Panc1 (cell line): ENCODE results near the gene INPPL1.

Experiments used
- POLR2AphosphoS5 ChIP-seq: IDR thresholded peaks from 2 replicates; pipeline ENCODE4 v1.6.1; 2012; ENCODE audit warnings: mild to moderate bottlenecking, low read depth, low read length, moderate library complexity
- TF ChIP-seq, protein P1 (sequence below): fragments of 450-650 bp; IDR thresholded peaks from 2 replicates; pipeline ENCODE4 v1.5.1; 2017; ENCODE audit warnings: mild to moderate bottlenecking
- TF ChIP-seq, protein P2 (sequence below), 2 experiments: IDR thresholded peaks; 2 replicates each; pipeline ENCODE4 v1.6.1; 2011 to 2012; ENCODE audit warnings: low read depth in 2 of 2, control low read depth in 1 of 2, low read length in 1 of 2, mild to moderate bottlenecking in 1 of 2, moderate library complexity in 1 of 2; ENCODE audit not compliant: insufficient read depth in 1 of 2

- TF ChIP-seq, protein P1, sequence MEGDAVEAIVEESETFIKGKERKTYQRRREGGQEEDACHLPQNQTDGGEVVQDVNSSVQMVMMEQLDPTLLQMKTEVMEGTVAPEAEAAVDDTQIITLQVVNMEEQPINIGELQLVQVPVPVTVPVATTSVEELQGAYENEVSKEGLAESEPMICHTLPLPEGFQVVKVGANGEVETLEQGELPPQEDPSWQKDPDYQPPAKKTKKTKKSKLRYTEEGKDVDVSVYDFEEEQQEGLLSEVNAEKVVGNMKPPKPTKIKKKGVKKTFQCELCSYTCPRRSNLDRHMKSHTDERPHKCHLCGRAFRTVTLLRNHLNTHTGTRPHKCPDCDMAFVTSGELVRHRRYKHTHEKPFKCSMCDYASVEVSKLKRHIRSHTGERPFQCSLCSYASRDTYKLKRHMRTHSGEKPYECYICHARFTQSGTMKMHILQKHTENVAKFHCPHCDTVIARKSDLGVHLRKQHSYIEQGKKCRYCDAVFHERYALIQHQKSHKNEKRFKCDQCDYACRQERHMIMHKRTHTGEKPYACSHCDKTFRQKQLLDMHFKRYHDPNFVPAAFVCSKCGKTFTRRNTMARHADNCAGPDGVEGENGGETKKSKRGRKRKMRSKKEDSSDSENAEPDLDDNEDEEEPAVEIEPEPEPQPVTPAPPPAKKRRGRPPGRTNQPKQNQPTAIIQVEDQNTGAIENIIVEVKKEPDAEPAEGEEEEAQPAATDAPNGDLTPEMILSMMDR, result no peak
- no peak for TF ChIP-seq POLR2AphosphoS5
- TF ChIP-seq, protein P2, sequence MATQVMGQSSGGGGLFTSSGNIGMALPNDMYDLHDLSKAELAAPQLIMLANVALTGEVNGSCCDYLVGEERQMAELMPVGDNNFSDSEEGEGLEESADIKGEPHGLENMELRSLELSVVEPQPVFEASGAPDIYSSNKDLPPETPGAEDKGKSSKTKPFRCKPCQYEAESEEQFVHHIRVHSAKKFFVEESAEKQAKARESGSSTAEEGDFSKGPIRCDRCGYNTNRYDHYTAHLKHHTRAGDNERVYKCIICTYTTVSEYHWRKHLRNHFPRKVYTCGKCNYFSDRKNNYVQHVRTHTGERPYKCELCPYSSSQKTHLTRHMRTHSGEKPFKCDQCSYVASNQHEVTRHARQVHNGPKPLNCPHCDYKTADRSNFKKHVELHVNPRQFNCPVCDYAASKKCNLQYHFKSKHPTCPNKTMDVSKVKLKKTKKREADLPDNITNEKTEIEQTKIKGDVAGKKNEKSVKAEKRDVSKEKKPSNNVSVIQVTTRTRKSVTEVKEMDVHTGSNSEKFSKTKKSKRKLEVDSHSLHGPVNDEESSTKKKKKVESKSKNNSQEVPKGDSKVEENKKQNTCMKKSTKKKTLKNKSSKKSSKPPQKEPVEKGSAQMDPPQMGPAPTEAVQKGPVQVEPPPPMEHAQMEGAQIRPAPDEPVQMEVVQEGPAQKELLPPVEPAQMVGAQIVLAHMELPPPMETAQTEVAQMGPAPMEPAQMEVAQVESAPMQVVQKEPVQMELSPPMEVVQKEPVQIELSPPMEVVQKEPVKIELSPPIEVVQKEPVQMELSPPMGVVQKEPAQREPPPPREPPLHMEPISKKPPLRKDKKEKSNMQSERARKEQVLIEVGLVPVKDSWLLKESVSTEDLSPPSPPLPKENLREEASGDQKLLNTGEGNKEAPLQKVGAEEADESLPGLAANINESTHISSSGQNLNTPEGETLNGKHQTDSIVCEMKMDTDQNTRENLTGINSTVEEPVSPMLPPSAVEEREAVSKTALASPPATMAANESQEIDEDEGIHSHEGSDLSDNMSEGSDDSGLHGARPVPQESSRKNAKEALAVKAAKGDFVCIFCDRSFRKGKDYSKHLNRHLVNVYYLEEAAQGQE (IDR thresholded peaks at IDR 0.05; ENCODE audit: insufficient read depth in 1 of 2, low read depth in 2 of 2, low read length in 1 of 2), result no peak
These were observed 4.3 kb downstream of the INPPL1 start for GRCh38 chr11:72228844-72229231.
